HFFc6 (cell line): ENCODE results near the gene C10orf143. TPM values are rescaled to one million over a fixed set of nuclear protein-coding genes. Genes with fewer than 3 reads are reported as not detected.

Experiments
- DNase-seq: peaks from one replicate; pipeline ENCODE4 v3.0.0-alpha.2; 2018
- H3K27ac Mint-ChIP-seq: 2 replicates; pipeline ENCODE4 v1.8.0; 2020; ENCODE audit warnings: mild to moderate bottlenecking, mixed read lengths
- H3K27me3 Mint-ChIP-seq: 2 replicates; pipeline ENCODE4 v1.8.0; 2021; ENCODE audit warnings: mild to moderate bottlenecking, moderate library complexity, mixed read lengths; ENCODE audit not compliant: insufficient read depth
- H3K36me3 Mint-ChIP-seq: 2 replicates; pipeline ENCODE4 v1.8.0; 2021; ENCODE audit warnings: low read depth, mixed read lengths
- H3K4me1 Mint-ChIP-seq: 2 replicates; pipeline ENCODE4 v1.8.0; 2020; ENCODE audit warnings: low read depth, mixed read lengths
- H3K4me3 Mint-ChIP-seq: 2 replicates; pipeline ENCODE4 v1.8.0; 2020; ENCODE audit warnings: mild to moderate bottlenecking, moderate library complexity, mixed read lengths
- H3K9me3 Mint-ChIP-seq: 2 replicates; pipeline ENCODE4 v1.8.0; 2020; ENCODE audit warnings: mild to moderate bottlenecking, mixed read lengths
- CTCF ChIP-seq: fragments of 200-600 bp; sonication (generic); IDR thresholded peaks from 2 replicates; pipeline ENCODE4 v1.5.0; 2021; ENCODE audit warnings: antibody characterized with exemption, mild to moderate bottlenecking
- total RNA-seq, 6 experiments: library from RNA; stranded (reverse); fragmentation: NEBNext Ultra II Directional; extraction: Animal tissue kit (Norgen Biotek cat#: 25700); gene quantifications; 2 replicates in 1 of 6; 3 replicates in 5 of 6; pipeline ENCODE4 v1.2.3, GENCODE V29; 2021

The C10orf143 gene
- total RNA-seq, 6 experiments from 2014 or later = 1.9 to 2.6 (median 2.4) TPM

- Mint-ChIP-seq H3K9me3 (peaks cover 15% of the 10 kb centered on the region), H3K4me1 (no peaks in the 10 kb centered on the region), H3K36me3 (peaks cover 11% of the 10 kb centered on the region), H3K4me3 (no peak overlapping the region), H3K27ac (no peak overlapping the region), H3K27me3 (peaks cover 13% of the 10 kb centered on the region)
- no peak for TF ChIP-seq CTCF
- DNase-seq = no peak
Measured at GRCh38 chr10:130052193-130052592, 58.4 kb downstream of the C10orf143 start.

- H3K27me3 Mint-ChIP-seq = peaks cover 13% of the 10 kb centered on the region
- TF ChIP-seq CTCF = no peak
Measured at GRCh38 chr10:130050721-130051120, 59.9 kb downstream of the C10orf143 start.

GRCh38 chr10:130049987-130050386 is 60.6 kb downstream of the C10orf143 start:
- Mint-ChIP-seq H3K9me3 (peaks cover 4% of the 10 kb centered on the region; the same call in 1 of the 2 replicates), H3K27ac (no peak overlapping the region), H3K4me1 (no peaks in the 10 kb centered on the region), H3K27me3 (peaks cover 13% of the 10 kb centered on the region), H3K4me3 (no peak overlapping the region), H3K36me3 (peaks cover 10% of the 10 kb centered on the region)
- DNase-seq = no peak
- no peak for TF ChIP-seq CTCF

More at GRCh38 chr10:130050721-130051120, 59.9 kb downstream of the C10orf143 start:
- no peaks in the 10 kb centered on the region for H3K4me1 Mint-ChIP-seq
- DNase-seq = no peak
- peaks cover 11% of the 10 kb centered on the region for H3K36me3 Mint-ChIP-seq
- H3K9me3 Mint-ChIP-seq = peaks cover 9% of the 10 kb centered on the region
- no peak overlapping the region for H3K4me3 Mint-ChIP-seq
- no peak overlapping the region for H3K27ac Mint-ChIP-seq

GRCh38 chr10:130049244-130049643 is 61.4 kb downstream of the C10orf143 start:
- Mint-ChIP-seq H3K36me3 (peaks cover 5% of the 10 kb centered on the region; the same call in 1 of the 2 replicates), H3K27me3 (peaks cover 15% of the 10 kb centered on the region), H3K27ac (no peak overlapping the region), H3K9me3 (no peaks in the 10 kb centered on the region), H3K4me1 (no peaks in the 10 kb centered on the region), H3K4me3 (no peak overlapping the region)
- TF ChIP-seq CTCF = no peak
- DNase-seq = no peak

- Mint-ChIP-seq H3K4me1 (no peaks in the 10 kb centered on the region), H3K27ac (no peak overlapping the region), H3K9me3 (no peaks in the 10 kb centered on the region), H3K27me3 (peaks cover 23% of the 10 kb centered on the region), H3K36me3 (no peaks in the 10 kb centered on the region), H3K4me3 (no peak overlapping the region)
- DNase-seq = no peak
- TF ChIP-seq CTCF = no peak
Measured at GRCh38 chr10:130048081-130048480, 62.5 kb downstream of the C10orf143 start.

- H3K27me3 Mint-ChIP-seq = peaks cover 22% of the 10 kb centered on the region
- no peak overlapping the region for H3K27ac Mint-ChIP-seq
- no peaks in the 10 kb centered on the region for H3K9me3 Mint-ChIP-seq
- H3K36me3 Mint-ChIP-seq = no peaks in the 10 kb centered on the region
- no peak for DNase-seq
- TF ChIP-seq CTCF = no peak
- H3K4me1 Mint-ChIP-seq = no peaks in the 10 kb centered on the region
- H3K4me3 Mint-ChIP-seq = no peak overlapping the region
Measured at GRCh38 chr10:130047336-130047735, 63.3 kb downstream of the C10orf143 start.
